Liver (tissue), 9 donors: ENCODE data around the gene RFC2. TPM values are rescaled to one million over a fixed set of nuclear protein-coding genes. Genes with fewer than 3 reads are reported as not detected.

ENCODE experiments used
- DNase-seq: peaks from one replicate; pipeline ENCODE4 v3.0.0-alpha.2; 2017; ENCODE audit warnings: low spot score
- H3K27ac ChIP-seq, 2 donors: one replicate each; pipeline ENCODE4 v1.7.0; 2013; ENCODE audit warnings: inconsistent platforms in 2 of 2, low read length in 2 of 2, control low read depth in 1 of 2, low read depth in 1 of 2, mild to moderate bottlenecking in 1 of 2
- H3K27me3 ChIP-seq, 4 donors: one replicate each; pipeline versions ENCODE4 v1.6.1 to v1.7.0; 2013; ENCODE audit warnings: low read length in 3 of 4, inconsistent platforms in 1 of 4, mild to moderate bottlenecking in 1 of 4, moderate library complexity in 1 of 4; ENCODE audit not compliant: control insufficient read depth in 4 of 4, insufficient read depth in 4 of 4
- H3K36me3 ChIP-seq, 4 donors: one replicate each; pipeline versions ENCODE4 v1.6.1 to v1.7.0; 2013; ENCODE audit warnings: low read length in 3 of 4, mild to moderate bottlenecking in 3 of 4, low read depth in 1 of 4, moderate library complexity in 1 of 4; ENCODE audit not compliant: control insufficient read depth in 4 of 4, insufficient read depth in 3 of 4
- H3K4me1 ChIP-seq, 4 donors: one replicate each; pipeline versions ENCODE4 v1.6.1 to v1.7.0; 2013; ENCODE audit warnings: low read length in 3 of 4, mild to moderate bottlenecking in 3 of 4, moderate library complexity in 1 of 4; ENCODE audit not compliant: control insufficient read depth in 4 of 4, insufficient read depth in 4 of 4
- H3K4me3 ChIP-seq, 3 donors: one replicate each; pipeline versions ENCODE4 v1.6.1 to v1.7.0; 2013; ENCODE audit warnings: low read length in 3 of 3, control low read depth in 1 of 3, low read depth in 1 of 3, mild to moderate bottlenecking in 1 of 3
- H3K9ac ChIP-seq, 2 donors: one replicate each; pipeline ENCODE4 v1.7.0; 2013; ENCODE audit warnings: low read length in 2 of 2, mild to moderate bottlenecking in 2 of 2, moderate library complexity in 2 of 2, control low read depth in 1 of 2, low read depth in 1 of 2
- H3K9me3 ChIP-seq, 4 donors: one replicate each; pipeline versions ENCODE4 v1.6.1 to v1.7.0; 2013; ENCODE audit warnings: low read length in 3 of 4; ENCODE audit not compliant: control insufficient read depth in 4 of 4
- ATF3 ChIP-seq: IDR thresholded peaks from 2 replicates; pipeline ENCODE4 v1.6.1; 2016; ENCODE audit warnings: antibody characterized with exemption
- EGR1 ChIP-seq, 2 donors: IDR thresholded peaks; 2 replicates each; pipeline ENCODE4 v1.6.1; 2016 to 2018; ENCODE audit warnings: antibody characterized with exemption in 2 of 2, low read depth in 2 of 2
- FOXA1 ChIP-seq: IDR thresholded peaks from 2 replicates; pipeline ENCODE4 v1.6.1; 2016; ENCODE audit warnings: antibody characterized with exemption
- FOXA2 ChIP-seq: IDR thresholded peaks from 2 replicates; pipeline ENCODE4 v1.6.1; 2016; ENCODE audit warnings: antibody characterized with exemption
- GABPA ChIP-seq, 2 donors: IDR thresholded peaks in 1 of 2; conservative IDR thresholded peaks in 1 of 2; 2 replicates each; pipeline ENCODE4 v1.6.1; 2016; ENCODE audit warnings: antibody characterized with exemption in 2 of 2, mild to moderate bottlenecking in 1 of 2, moderate library complexity in 1 of 2
- HNF4A ChIP-seq, 2 donors: conservative IDR thresholded peaks; 2 replicates each; pipeline ENCODE4 v1.6.1; 2016; ENCODE audit warnings: antibody characterized with exemption in 2 of 2, mild to moderate bottlenecking in 2 of 2
- HNF4G ChIP-seq: IDR thresholded peaks from 2 replicates; pipeline ENCODE4 v1.6.1; 2016; ENCODE audit warnings: antibody characterized with exemption
- JUND ChIP-seq, 2 donors: IDR thresholded peaks; 2 replicates each; pipeline ENCODE4 v1.6.1; 2016; ENCODE audit warnings: antibody characterized with exemption in 2 of 2
- MAX ChIP-seq: IDR thresholded peaks from 2 replicates; pipeline ENCODE4 v1.6.1; 2016; ENCODE audit warnings: antibody characterized with exemption
- NR2F2 ChIP-seq: IDR thresholded peaks from 2 replicates; pipeline ENCODE4 v1.6.1; 2016; ENCODE audit warnings: antibody characterized with exemption
- RAD21 ChIP-seq, 2 donors: IDR thresholded peaks; 2 replicates each; pipeline ENCODE4 v1.6.1; 2016; ENCODE audit warnings: antibody characterized with exemption in 2 of 2, mild to moderate bottlenecking in 2 of 2
- REST ChIP-seq: IDR thresholded peaks from 2 replicates; pipeline ENCODE4 v1.6.1; 2016; ENCODE audit warnings: antibody characterized with exemption, mild to moderate bottlenecking
- RXRA ChIP-seq, 2 donors: IDR thresholded peaks; 2 replicates each; pipeline ENCODE4 v1.6.1; 2017 to 2018; ENCODE audit warnings: antibody characterized with exemption in 2 of 2, mild to moderate bottlenecking in 1 of 2
- SP1 ChIP-seq: IDR thresholded peaks from 2 replicates; pipeline ENCODE4 v1.6.1; 2018; ENCODE audit warnings: antibody characterized with exemption, mild to moderate bottlenecking
- TAF1 ChIP-seq: conservative IDR thresholded peaks from 2 replicates; pipeline ENCODE4 v1.6.1; 2016; ENCODE audit warnings: antibody characterized with exemption, mild to moderate bottlenecking
- YY1 ChIP-seq: IDR thresholded peaks from 2 replicates; pipeline ENCODE4 v1.6.1; 2016; ENCODE audit warnings: antibody characterized with exemption, mild to moderate bottlenecking
- ZBTB33 ChIP-seq: IDR thresholded peaks from 2 replicates; pipeline ENCODE4 v1.6.1; 2016; ENCODE audit warnings: antibody characterized with exemption
- WGBS: extraction: QIAGEN DNeasy Blood & Tissue Kit; methylation state at CpG from one replicate; pipeline ENCODE4 v1.1.7; 2013; 5-methylcytosine and 5-hydroxymethylcytosine counted together
- polyA plus RNA-seq, 2 donors: library from polyadenylated mRNA; stranded (reverse) in 1 of 2; unstranded in 1 of 2; fragments of 200-250 nt in 1 of 2; fragments of >200 nt in 1 of 2; fragmentation: Nextera tagmentation in 1 of 2; extraction: Ambion mirVana in 1 of 2; gene quantifications; one replicate each; pipeline versions ENCODE4 v1.2.1 to v1.2.3, GENCODE V29; 2013 to 2015
- total RNA-seq, 2 donors: library from RNA; depleted of rRNA; stranded (reverse); fragments of >200 nt; gene quantifications; one replicate each; pipeline ENCODE4 v1.2.3, GENCODE V29; 2014
- donor health status: healthy.
- donor health status: healthy.
- donor health status: healthy.
- donor health status: healthy.
- donor health status: healthy.

RFC2 gene
- total and polyA plus RNA-seq, 4 donors = 12.8 to 23.8 (median 14.8) TPM

GRCh38 chr7:74231232-74231590 lies 23.0 kb downstream of the RFC2 start:
- no peak for TF ChIP-seq SP1
- no peak for TF ChIP-seq ZBTB33
- no peak for TF ChIP-seq REST
- TF ChIP-seq JUND (IDR thresholded peaks at IDR 0.05) = no peak
- TF ChIP-seq RXRA (IDR thresholded peaks at IDR 0.05) = no peak
- TF ChIP-seq FOXA1 = no peak
- no peak for TF ChIP-seq MAX
- no peak for TF ChIP-seq YY1
- TF ChIP-seq TAF1 = no peak
- no peak for TF ChIP-seq NR2F2
- TF ChIP-seq FOXA2 = no peak
- TF ChIP-seq RAD21 (IDR thresholded peaks at IDR 0.05) = no peak
- WGBS = 87% methylated on average over 12 of the region's 12 CpGs
- H3K9ac ChIP-seq = no peak overlapping the region
- H3K4me3 ChIP-seq = no peak overlapping the region
- H3K4me1 ChIP-seq = no peaks in the 10 kb centered on the region
- DNase-seq = no peak
- H3K9me3 ChIP-seq = no peaks in the 10 kb centered on the region
- no peak overlapping the region for H3K27ac ChIP-seq
- no peaks in the 10 kb centered on the region for H3K27me3 ChIP-seq
- peaks cover 10 to 39% (median 22%) of the 10 kb centered on the region in 4 donors for H3K36me3 ChIP-seq

GRCh38 chr7:74230446-74231231 lies 23.6 kb downstream of the RFC2 start:
- Histone ChIP-seq H3K4me3 (no peak overlapping the region), H3K9ac (no peak overlapping the region), H3K36me3 (peaks cover 9 to 33% (median 21%) of the 10 kb centered on the region in 4 donors), H3K27ac (no peak overlapping the region), H3K9me3 (no peaks in the 10 kb centered on the region), H3K27me3 (no peaks in the 10 kb centered on the region), H3K4me1 (no peaks in the 10 kb centered on the region)
- DNase-seq = no peak
- WGBS = 94% methylated on average over 15 of the region's 15 CpGs
- TF ChIP-seq EGR1 (IDR thresholded peaks at IDR 0.05; ENCODE audit: low read depth in 2 of 2) (no peak), FOXA2 (no peak), ATF3 (no peak), GABPA (IDR thresholded peaks at IDR 0.05 in 1 of 2, conservative IDR thresholded peaks at IDR 0.05 in 1 of 2) (no peak), TAF1 (no peak), NR2F2 (no peak), HNF4A (conservative IDR thresholded peaks at IDR 0.05) (no peak), RAD21 (IDR thresholded peaks at IDR 0.05) (no peak), REST (no peak), RXRA (IDR thresholded peaks at IDR 0.05) (no peak), SP1 (no peak), ZBTB33 (no peak), YY1 (no peak), HNF4G (no peak)
